Measurements from ENCODE around the gene ADORA1. TPM values are rescaled to one million over a fixed set of nuclear protein-coding genes. Genes with fewer than 3 reads are reported as not detected.

ADORA1 gene
- polyA plus RNA-seq = 1 to 10 TPM in 1 of 3 donors, under 1 TPM in 1, not detected in 1; 0.18 to 3.7 TPM

- Mint-ChIP-seq H3K4me1 (peaks cover 0 to 4% of the 10 kb centered on the region in 2 donors), H3K27me3 (ENCODE audit: low read depth in 3 of 3) (peaks cover 6 to 20% (median 9%) of the 10 kb centered on the region in 3 donors), H3K9me3 (no peaks in the 10 kb centered on the region), H3K27ac (no peak within 1 kb of the TSS), H3K36me3 (no peaks in the 10 kb centered on the region), H3K4me3 (peak within 1 kb of the TSS in 2 of 5 donors; percentile 9 to 47)
- no peak for DNase-seq
Observed at GRCh38 chr1:203127666-203128430, at the start of gene ADORA1. ADORA1 (plus strand) TSS chr1:203127726; CDS start chr1:203128842, 1,116 bp downstream.

- Mint-ChIP-seq H3K4me3 (no peak overlapping the region), H3K27ac (no peak overlapping the region), H3K36me3 (no peaks in the 10 kb centered on the region), H3K27me3 (ENCODE audit: low read depth in 3 of 3) (peaks cover 7 to 19% (median 15%) of the 10 kb centered on the region in 3 donors), H3K4me1 (peaks cover 5% of the 10 kb centered on the region in 2 donors), H3K9me3 (no peaks in the 10 kb centered on the region)
- DNase-seq = no peak
Observed at GRCh38 chr1:203077956-203078355, 49.6 kb upstream of the ADORA1 start.

GRCh38 chr1:203078478-203078877 is 49.0 kb upstream of the ADORA1 start:
- Mint-ChIP-seq H3K27ac (no peak overlapping the region), H3K36me3 (no peaks in the 10 kb centered on the region), H3K27me3 (ENCODE audit: low read depth in 3 of 3) (peaks cover 7 to 18% (median 12%) of the 10 kb centered on the region in 3 donors), H3K4me3 (no peak overlapping the region), H3K9me3 (no peaks in the 10 kb centered on the region), H3K4me1 (peaks cover 5% of the 10 kb centered on the region in 2 donors)
- DNase-seq = no peak

GRCh38 chr1:203080456-203080855 is 47.1 kb upstream of the ADORA1 start:
- peaks cover 4 to 5% of the 10 kb centered on the region in 2 donors for H3K4me1 Mint-ChIP-seq
- peaks cover 7 to 12% (median 10%) of the 10 kb centered on the region in 3 donors for H3K27me3 Mint-ChIP-seq (ENCODE audit: low read depth in 3 of 3)
- H3K4me3 Mint-ChIP-seq = no peak overlapping the region
- H3K9me3 Mint-ChIP-seq = no peaks in the 10 kb centered on the region
- no peaks in the 10 kb centered on the region for H3K36me3 Mint-ChIP-seq
- no peak overlapping the region for H3K27ac Mint-ChIP-seq
- no peak for DNase-seq

- no peaks in the 10 kb centered on the region for H3K9me3 Mint-ChIP-seq
- DNase-seq = no peak
- no peak overlapping the region for H3K4me3 Mint-ChIP-seq
- no peak overlapping the region for H3K27ac Mint-ChIP-seq
- no peaks in the 10 kb centered on the region for H3K4me1 Mint-ChIP-seq
- H3K27me3 Mint-ChIP-seq (ENCODE audit: low read depth in 3 of 3) = peaks cover 6 to 14% (median 6%) of the 10 kb centered on the region in 3 donors
- no peaks in the 10 kb centered on the region for H3K36me3 Mint-ChIP-seq
Observed at GRCh38 chr1:203081465-203082230, 45.9 kb upstream of the ADORA1 start.

GRCh38 chr1:203082231-203082505 is 45.4 kb upstream of the ADORA1 start:
- no peaks in the 10 kb centered on the region for H3K4me1 Mint-ChIP-seq
- H3K4me3 Mint-ChIP-seq = no peak overlapping the region
- peaks cover under 1 to 15% (median 6%) of the 10 kb centered on the region in 3 donors for H3K27me3 Mint-ChIP-seq (ENCODE audit: low read depth in 3 of 3)

GRCh38 chr1:203082571-203083462 is 44.7 kb upstream of the ADORA1 start:
- Mint-ChIP-seq H3K4me3 (no peak overlapping the region), H3K36me3 (no peaks in the 10 kb centered on the region), H3K27ac (no peak overlapping the region), H3K4me1 (no peaks in the 10 kb centered on the region), H3K9me3 (no peaks in the 10 kb centered on the region), H3K27me3 (ENCODE audit: low read depth in 3 of 3) (peaks cover 0 to 15% (median 6%) of the 10 kb centered on the region in 3 donors)
- DNase-seq = no peak

More at GRCh38 chr1:203082231-203082505, 45.4 kb upstream of the ADORA1 start:
- H3K9me3 Mint-ChIP-seq = no peaks in the 10 kb centered on the region
- DNase-seq = no peak
- H3K36me3 Mint-ChIP-seq = no peaks in the 10 kb centered on the region
- H3K27ac Mint-ChIP-seq = no peak overlapping the region

GRCh38 chr1:203083463-203083921 is 44.0 kb upstream of the ADORA1 start:
- Mint-ChIP-seq H3K9me3 (no peaks in the 10 kb centered on the region), H3K4me3 (no peak overlapping the region), H3K27me3 (ENCODE audit: low read depth in 3 of 3) (peaks cover 0 to 18% (median 2%) of the 10 kb centered on the region in 3 donors), H3K27ac (no peak overlapping the region), H3K4me1 (no peaks in the 10 kb centered on the region), H3K36me3 (no peaks in the 10 kb centered on the region)
- DNase-seq = no peak

- H3K27ac Mint-ChIP-seq = no peak overlapping the region
- H3K36me3 Mint-ChIP-seq = no peaks in the 10 kb centered on the region
- no peak for DNase-seq
- H3K9me3 Mint-ChIP-seq = no peaks in the 10 kb centered on the region
- H3K4me1 Mint-ChIP-seq = no peaks in the 10 kb centered on the region
- no peak overlapping the region for H3K4me3 Mint-ChIP-seq
- peaks cover 0 to 14% (median 0%) of the 10 kb centered on the region in 3 donors for H3K27me3 Mint-ChIP-seq (ENCODE audit: low read depth in 3 of 3)
Observed at GRCh38 chr1:203084588-203085527, 42.7 kb upstream of the ADORA1 start.

- H3K27ac Mint-ChIP-seq = no peak within 1 kb of the TSS
- H3K4me1 Mint-ChIP-seq = no peaks in the 10 kb centered on the region
- no peak within 1 kb of the TSS for H3K4me3 Mint-ChIP-seq
- DNase-seq = no peak
- H3K9me3 Mint-ChIP-seq = no peaks in the 10 kb centered on the region
- H3K36me3 Mint-ChIP-seq = no peaks in the 10 kb centered on the region
- peaks cover 0 to 11% (median 0%) of the 10 kb centered on the region in 3 donors for H3K27me3 Mint-ChIP-seq (ENCODE audit: low read depth in 3 of 3)
Observed at GRCh38 chr1:203085528-203086406, 41.8 kb upstream of the ADORA1 start, which contains the start of gene MYOG. MYOG (minus strand) TSS chr1:203086012; CDS start chr1:203085961, 51 bp downstream.

GRCh38 chr1:203086992-203087763 is 40.3 kb upstream of the ADORA1 start:
- Mint-ChIP-seq H3K4me1 (no peaks in the 10 kb centered on the region), H3K9me3 (no peaks in the 10 kb centered on the region), H3K27me3 (ENCODE audit: low read depth in 3 of 3) (peaks cover 0 to 7% (median 0%) of the 10 kb centered on the region in 3 donors), H3K36me3 (no peaks in the 10 kb centered on the region), H3K4me3 (no peak overlapping the region), H3K27ac (no peak overlapping the region)
- DNase-seq = no peak

All from immature natural killer cell (primary cell).